ENCODE results near the gene ARHGAP9. TPM values are rescaled to one million over a fixed set of nuclear protein-coding genes. Genes with fewer than 3 reads are reported as not detected.
A peak's percentile ranks its signal among the peaks of the same experiment; 100 is the strongest.

Gene ARHGAP9
- total RNA-seq (2014; rRNA removed; shearing (Covaris generic)) = 5.7 and 9.3 TPM in 2 replicates

DNA sequence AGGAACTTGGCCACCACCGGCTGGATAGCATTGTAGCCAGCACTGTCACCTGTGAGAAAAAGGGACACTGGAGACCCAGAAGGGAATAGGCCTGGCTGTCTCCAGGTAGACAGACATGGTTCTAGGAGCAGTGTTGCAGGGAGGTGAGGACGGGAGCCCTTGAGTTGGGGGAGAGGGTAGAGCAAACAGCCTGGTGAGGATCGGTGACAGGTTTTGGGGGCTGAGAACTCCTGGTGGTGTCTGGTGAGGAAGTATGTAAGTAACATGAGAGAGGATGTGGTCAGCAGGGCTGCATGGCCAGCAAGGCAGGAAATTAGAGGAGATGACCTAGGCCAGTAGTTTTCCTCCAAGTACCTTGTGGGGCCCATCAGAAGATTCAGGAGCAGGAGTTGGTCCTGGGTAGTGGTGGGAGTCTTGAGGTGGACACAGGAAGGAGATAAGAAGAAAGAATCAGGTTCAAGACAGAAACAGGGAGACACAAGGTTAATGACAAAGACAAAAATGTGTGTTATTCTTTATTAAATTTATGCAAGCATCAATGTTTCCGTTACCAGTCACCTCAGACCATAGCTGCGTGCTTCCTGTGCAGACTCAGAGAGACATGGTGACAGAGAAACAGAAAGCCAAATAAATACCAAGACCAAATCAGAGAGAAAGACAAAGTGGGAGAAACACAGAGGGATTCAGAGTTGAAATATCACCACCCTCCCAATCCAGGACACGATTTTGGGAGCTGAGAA lies at the start of gene ARHGAP9:
Gene ARHGAP9 (minus strand): TSS at position 491 of the 740 bp plus-strand sequence. CDS start 460 bp downstream, at position 31.
- Histone ChIP-seq H3K9me3 (replicated peaks) (no peaks in the 10 kb centered on the region), H3K27me3 (no peaks in the 10 kb centered on the region), H3K4me1 (peaks cover 51% of the 10 kb centered on the region), H3K4me3 (no peak within 1 kb of the TSS), H3K27ac (no peak within 1 kb of the TSS), H3K36me3 (no peaks in the 10 kb centered on the region)
- DNase-seq = peak; percentile 83 to 84

DNA sequence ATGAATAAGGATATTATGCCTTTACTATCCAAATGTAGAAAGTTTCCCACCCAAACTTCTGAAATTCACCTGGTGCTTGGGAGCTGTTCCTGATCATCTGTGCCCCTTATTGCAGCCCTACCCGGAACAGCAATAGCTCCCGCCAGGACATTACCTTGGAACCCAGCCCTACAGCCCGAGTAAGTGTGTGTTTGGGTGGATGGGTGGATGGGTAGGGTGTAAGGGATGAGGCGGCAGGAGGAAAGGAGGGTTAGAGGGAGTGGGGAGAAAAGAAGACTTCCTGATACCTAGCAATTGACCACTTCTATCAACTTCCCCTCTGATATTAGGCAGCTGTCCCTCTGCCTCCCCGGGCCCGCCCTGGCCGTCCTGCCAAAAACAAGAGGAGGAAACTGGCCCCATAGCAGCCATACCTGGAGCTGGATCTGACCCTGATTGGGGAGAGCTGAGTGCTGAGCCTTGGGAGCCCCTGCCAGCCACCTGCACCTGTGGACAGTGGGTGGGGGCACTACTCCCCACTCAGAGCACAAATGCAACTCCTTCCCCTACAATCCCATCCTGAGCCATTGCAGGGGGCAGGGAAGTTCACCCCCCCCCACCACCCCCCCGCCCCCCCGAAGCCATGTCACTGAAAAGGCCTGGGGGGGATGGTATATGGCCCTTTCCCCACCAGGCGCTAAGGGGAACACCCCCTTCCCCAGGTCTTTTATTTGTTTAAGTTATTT lies 49.3 kb upstream of the ARHGAP9 start:
- Histone ChIP-seq H3K36me3 (peaks cover 59% of the 10 kb centered on the region), H3K4me3 (no peak overlapping the region), H3K27me3 (no peaks in the 10 kb centered on the region), H3K9me3 (replicated peaks) (no peaks in the 10 kb centered on the region), H3K4me1 (peaks cover 11% of the 10 kb centered on the region), H3K27ac (no peak overlapping the region)
- no peak for DNase-seq

DNA sequence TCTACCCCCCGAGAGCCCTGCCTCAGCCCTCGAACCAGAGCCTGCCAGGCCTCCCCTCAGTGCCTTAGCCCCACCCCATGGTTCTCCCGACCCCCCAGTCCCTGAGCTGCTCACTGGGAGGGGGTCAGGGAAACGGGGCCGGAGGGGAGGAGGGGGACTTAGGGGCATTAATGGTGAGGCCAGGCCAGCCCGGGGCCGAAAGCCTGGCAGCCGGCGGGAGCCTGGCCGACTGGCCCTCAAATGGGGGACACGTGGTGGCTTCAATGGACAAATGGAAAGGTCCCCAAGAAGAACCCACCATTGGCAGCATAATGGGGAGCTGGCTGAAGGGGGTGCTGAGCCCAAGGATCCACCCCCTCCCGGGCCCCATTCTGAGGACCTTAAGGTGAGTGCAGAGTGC lies 48.5 kb upstream of the ARHGAP9 start:
- Histone ChIP-seq H3K27ac (no peak overlapping the region), H3K36me3 (peaks cover 59% of the 10 kb centered on the region), H3K4me3 (no peak overlapping the region), H3K9me3 (replicated peaks) (no peaks in the 10 kb centered on the region), H3K27me3 (no peaks in the 10 kb centered on the region), H3K4me1 (peaks cover 18% of the 10 kb centered on the region)
- no peak for DNase-seq

DNA sequence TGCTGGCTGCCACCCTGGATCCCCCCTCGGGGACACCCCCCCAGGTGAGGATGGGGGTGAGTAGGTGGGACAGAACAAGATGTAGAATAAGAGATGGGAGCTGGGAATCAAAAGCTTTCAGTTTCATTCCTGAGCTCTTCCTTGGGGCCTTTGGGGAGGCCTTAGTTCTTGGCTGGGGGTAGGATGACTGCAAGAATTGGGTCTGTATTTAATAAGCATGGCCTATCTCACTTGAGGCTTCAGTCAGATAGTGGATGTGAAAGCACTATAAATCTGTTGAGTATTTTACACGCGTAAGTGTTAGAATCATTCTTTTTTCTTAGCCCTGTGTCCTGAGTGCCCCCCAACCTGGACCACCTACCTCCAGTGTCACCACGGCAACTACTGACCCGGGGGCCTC lies 47.5 kb upstream of the ARHGAP9 start:
- no peaks in the 10 kb centered on the region for H3K9me3 ChIP-seq (replicated peaks)
- peaks cover 18% of the 10 kb centered on the region for H3K4me1 ChIP-seq
- no peaks in the 10 kb centered on the region for H3K27me3 ChIP-seq
- no peak overlapping the region for H3K27ac ChIP-seq
- peaks cover 59% of the 10 kb centered on the region for H3K36me3 ChIP-seq
- DNase-seq = no peak
- H3K4me3 ChIP-seq = no peak overlapping the region

DNA sequence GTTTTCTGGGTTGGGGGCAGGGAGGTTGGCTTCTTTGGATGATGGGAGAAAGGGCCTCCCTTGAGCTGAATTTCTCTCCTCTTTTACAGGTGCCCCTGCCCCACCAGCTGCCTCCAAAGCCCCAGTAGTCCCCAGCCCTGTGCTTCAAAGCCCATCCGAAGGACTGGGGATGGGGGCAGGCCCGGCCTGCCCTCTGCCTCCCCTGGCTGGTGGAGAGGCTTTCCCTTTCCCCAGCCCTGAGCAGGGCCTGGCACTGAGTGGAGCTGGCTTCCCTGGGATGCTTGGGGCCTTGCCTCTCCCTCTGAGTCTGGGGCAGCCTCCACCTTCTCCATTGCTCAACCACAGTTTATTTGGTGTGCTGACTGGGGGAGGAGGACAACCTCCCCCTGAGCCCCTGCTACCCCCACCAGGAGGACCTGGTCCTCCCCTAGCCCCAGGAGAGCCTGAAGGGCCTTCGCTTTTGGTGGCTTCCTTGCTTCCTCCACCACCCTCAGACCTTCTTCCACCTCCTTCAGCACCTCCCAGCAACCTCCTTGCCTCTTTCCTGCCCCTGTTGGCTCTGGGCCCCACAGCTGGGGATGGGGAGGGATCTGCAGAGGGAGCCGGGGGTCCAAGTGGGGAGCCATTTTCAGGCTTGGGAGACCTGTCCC lies 46.9 kb upstream of the ARHGAP9 start:
- Histone ChIP-seq H3K27ac (no peak overlapping the region), H3K4me1 (peaks cover 24% of the 10 kb centered on the region), H3K27me3 (no peaks in the 10 kb centered on the region), H3K4me3 (no peak overlapping the region), H3K9me3 (replicated peaks) (no peaks in the 10 kb centered on the region), H3K36me3 (peaks cover 58% of the 10 kb centered on the region)
- no peak for DNase-seq

DNA sequence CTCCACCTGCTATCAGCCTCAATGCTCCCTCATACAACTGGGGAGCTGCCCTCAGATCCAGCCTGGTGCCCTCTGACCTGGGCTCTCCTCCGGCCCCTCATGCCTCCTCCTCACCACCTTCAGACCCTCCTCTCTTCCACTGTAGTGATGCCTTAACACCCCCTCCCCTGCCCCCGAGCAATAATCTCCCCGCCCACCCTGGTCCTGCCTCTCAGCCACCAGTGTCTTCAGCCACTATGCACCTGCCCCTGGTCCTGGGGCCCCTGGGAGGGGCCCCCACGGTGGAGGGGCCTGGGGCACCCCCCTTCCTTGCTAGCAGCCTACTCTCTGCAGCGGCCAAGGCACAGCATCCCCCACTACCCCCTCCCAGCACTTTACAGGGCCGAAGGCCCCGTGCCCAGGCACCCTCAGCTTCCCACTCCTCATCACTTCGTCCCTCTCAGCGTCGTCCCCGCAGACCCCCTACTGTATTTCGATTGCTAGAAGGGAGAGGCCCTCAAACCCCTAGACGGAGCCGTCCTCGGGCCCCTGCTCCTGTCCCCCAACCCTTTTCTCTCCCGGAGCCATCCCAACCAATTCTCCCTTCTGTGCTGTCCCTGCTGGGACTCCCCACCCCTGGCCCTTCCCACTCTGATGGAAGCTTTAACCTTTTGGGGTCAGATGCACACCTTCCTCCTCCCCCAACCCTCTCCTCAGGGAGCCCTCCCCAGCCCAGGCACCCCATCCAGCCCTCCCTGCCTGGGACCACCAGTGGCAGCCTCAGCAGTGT lies 46.1 kb upstream of the ARHGAP9 start:
- H3K36me3 ChIP-seq = peaks cover 52% of the 10 kb centered on the region
- H3K27ac ChIP-seq = no peak overlapping the region

DNA sequence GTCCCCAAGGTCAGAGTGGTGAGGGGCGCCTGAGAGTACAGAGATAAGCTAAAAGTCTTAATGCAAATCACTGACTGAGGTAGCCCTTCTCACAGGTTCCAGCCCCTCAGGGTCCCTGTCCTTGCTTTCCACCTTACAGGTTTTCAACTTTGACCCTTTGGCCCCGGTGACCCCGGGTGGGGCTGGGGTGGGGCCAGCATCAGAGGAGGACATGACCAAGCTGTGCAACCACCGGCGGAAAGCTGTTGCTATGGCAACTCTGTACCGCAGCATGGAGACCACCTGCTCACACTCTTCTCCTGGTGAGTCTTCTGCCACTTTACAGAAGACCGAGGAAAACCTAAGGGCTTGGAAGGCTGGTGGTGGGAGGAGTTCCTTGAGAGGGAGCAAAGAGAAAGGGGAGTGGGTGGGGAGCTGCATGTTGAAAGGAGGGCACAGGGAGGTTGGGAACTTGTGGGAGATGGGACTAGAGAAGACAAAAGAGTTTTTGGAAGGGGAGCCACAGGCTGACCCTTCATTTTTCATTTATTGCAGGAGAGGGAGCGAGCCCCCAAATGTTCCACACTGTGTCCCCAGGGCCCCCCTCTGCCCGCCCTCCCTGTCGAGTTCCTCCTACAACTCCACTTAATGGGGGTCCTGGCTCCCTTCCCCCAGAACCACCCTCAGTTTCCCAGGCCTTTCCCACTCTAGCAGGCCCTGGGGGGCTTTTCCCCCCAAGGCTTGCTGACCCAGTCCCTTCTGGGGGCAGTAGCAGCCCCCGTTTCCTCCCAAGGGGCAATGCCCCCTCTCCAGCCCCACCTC lies 45.3 kb upstream of the ARHGAP9 start:
- peaks cover 45% of the 10 kb centered on the region for H3K36me3 ChIP-seq
- no peak overlapping the region for H3K27ac ChIP-seq

More for the DNA sequence above, 46.1 kb upstream of the ARHGAP9 start:
- H3K4me1 ChIP-seq = peaks cover 32% of the 10 kb centered on the region
- H3K27me3 ChIP-seq = no peaks in the 10 kb centered on the region
- H3K9me3 ChIP-seq (replicated peaks) = no peaks in the 10 kb centered on the region
- DNase-seq = no peak
- H3K4me3 ChIP-seq = no peak overlapping the region

DNA sequence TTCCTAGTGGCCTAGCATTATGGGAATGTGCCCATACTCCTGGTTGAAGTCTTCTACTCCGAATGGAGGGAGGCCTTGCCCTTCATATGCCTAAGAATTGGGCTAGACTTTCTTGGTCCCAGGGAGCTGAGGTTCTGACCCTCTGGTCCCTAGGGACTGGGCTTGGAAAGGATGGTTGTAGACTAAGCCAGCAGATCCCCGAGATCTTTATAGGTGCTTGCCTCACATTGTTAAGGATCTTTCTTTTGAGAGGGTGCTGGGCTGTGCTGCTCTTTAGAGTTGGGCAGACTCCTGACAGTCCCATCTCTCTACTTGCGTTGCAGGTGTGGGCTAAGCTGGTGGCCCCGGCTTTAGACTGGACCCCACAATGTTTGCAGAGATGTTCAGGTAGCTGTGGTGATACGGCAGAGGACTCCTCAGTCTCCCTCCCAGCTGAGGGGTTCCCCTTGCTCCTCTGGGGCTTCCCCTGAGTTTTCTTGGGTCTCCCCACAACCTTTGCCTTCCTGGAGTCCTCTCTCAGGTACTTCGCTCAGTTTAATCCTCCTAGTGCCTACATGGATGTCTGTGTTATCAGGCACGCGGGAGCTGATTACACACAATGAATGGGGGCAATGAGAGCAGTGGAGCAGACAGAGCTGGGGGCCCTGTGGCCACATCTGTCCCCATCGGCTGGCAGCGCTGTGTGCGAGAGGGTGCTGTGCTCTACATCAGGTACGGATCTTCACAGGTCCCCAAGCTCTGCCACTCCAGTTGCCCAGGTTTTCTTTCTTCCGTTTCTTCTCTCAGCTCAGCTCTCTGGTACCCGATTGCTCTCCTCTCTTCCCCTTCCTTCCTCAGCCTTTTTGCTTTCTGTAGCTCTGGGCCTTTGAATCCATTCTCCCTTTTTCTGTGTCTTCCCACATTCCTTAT lies 44.3 kb upstream of the ARHGAP9 start:
- Histone ChIP-seq H3K36me3 (peaks cover 42% of the 10 kb centered on the region), H3K4me1 (peaks cover 36% of the 10 kb centered on the region), H3K9me3 (replicated peaks) (no peaks in the 10 kb centered on the region), H3K27me3 (no peaks in the 10 kb centered on the region), H3K27ac (no peak overlapping the region; the same call in 1 of the 2 replicates), H3K4me3 (peak overlapping the region; percentile 65)
- DNase-seq = peak in 1 of 2 experiments; percentile 54

More for the DNA sequence above, 45.3 kb upstream of the ARHGAP9 start:
- H3K27me3 ChIP-seq = no peaks in the 10 kb centered on the region
- H3K9me3 ChIP-seq (replicated peaks) = no peaks in the 10 kb centered on the region
- H3K4me3 ChIP-seq = no peak overlapping the region
- peak; percentile 94 to 96 for DNase-seq
- peaks cover 32% of the 10 kb centered on the region for H3K4me1 ChIP-seq

DNA sequence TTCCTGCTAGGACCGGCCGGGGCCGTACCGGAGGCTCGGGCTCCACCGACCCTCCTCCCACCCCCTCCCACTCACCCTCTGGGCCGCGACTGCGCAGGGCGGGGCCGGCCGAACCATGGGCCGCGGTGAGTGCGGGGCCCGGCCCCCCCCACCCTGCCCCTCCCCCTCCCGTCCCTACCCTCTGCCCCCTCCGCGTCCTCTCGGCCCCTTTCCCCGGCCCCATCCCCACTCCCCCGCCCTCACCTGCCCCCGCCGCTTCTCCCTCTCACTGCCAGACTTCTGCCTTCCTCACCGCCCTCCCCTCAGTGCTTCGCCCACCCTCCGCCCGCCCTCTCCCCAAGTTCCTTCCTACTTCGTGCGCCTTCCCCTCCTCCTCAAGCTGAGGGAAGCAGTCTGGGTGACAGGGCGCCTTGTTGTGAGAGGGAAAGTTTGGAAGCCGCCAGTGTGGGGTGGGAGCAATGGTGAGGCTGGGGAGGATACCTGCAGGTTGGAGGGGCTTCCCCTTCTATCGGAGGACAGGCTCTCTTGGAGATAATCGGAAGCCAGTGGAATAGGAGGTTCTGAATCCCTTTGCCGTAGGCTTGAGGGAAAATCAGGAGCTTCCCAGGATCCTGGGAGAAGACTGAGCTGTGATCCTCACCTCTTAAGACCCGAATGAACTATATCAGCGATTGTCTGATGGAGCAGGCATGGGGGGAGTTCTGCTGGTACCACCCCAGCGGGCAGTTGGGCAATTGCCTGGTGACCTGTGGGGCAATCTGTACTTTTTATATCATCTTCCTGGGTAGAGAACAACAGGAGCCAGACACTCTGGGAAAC lies 43.4 kb upstream of the ARHGAP9 start:
- Histone ChIP-seq H3K27me3 (no peaks in the 10 kb centered on the region), H3K36me3 (peaks cover 42% of the 10 kb centered on the region), H3K4me1 (peaks cover 43% of the 10 kb centered on the region), H3K27ac (peak overlapping the region; percentile 75; the same call in 1 of the 2 replicates), H3K9me3 (replicated peaks) (no peaks in the 10 kb centered on the region), H3K4me3 (peak overlapping the region; percentile 65)
- DNase-seq = peak; percentile 87 to 88

DNA sequence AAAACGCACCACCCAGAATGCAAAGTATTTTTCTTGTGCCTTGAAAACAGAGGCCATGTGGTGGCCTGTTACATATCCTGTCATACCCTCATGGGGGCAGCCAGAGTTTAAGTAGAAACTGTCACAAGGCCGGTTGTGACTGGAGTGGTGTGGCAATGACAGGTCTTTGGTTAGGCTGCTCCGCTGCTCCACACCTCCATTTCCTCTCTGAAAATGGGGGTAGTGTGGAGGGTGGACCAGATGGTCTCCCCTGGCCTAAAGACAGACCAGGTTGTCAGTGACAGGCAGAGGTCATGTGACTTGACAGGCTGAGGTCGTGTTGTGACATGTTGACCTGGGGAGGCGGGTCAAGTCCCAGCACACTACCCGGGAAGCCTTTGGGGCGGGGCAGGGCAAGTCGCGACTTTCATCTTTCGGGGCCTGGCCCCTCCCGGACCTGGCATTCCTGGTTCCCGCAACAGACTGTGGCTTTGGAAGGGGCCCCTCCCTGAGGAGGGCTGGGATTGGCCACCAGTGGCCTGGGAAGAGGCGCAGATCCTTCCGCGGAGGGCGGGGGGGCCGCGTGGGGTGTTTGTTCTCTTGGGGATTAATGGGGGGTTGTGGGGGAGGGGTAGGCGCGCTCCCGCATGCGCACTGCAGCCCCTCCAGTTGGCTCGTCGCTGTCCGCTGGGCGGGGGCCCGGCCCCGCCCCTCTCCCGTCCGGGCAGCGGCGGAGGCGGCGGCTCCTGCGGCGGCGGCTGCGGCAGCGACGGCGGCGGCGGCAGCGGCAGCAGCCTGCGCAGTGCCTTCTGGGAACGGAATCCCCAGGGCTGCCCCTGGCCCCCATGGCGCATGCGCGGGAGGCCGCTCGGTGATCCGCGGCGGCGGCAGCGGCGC lies 42.6 kb upstream of the ARHGAP9 start, which contains the start of gene MBD6:
Gene MBD6 (plus strand): TSS at position 814 of the 876 bp plus-strand sequence. CDS start 1,480 bp downstream, outside the sequence.
- peak within 1 kb of the TSS; percentile 65 for H3K4me3 ChIP-seq
- DNase-seq = peak; percentile 100
- H3K27me3 ChIP-seq = no peaks in the 10 kb centered on the region
- peaks cover 43% of the 10 kb centered on the region for H3K4me1 ChIP-seq
- peak within 1 kb of the TSS; percentile 75 for H3K27ac ChIP-seq
- H3K9me3 ChIP-seq (replicated peaks) = no peaks in the 10 kb centered on the region
- peaks cover 41% of the 10 kb centered on the region for H3K36me3 ChIP-seq

DNA sequence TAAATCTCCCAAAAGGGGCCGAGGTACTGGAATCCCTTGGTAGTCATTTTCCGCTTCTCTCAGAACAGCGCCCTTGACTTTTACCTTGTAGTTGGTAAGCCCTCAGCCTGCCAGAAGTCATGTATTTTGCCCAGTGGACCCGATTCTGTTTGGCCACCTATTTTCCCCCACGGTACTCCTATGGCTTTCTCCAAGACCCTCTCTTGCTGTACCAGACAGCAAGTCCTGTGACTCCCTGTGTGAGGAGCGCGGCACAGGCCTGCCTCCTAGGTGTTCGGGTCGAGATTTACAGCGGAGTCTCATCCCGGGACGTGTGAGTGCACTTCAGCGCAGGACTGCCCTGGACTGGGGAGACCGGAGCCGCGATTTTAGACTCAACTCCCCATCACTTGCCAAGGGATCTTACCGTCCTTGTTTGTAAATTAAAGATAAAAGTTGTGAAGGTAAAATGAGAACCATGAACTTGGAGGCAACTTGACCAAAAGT lies 41.9 kb upstream of the ARHGAP9 start:
- H3K27ac ChIP-seq = peak overlapping the region; percentile 75
- DNase-seq = peak; percentile 98 to 99
- H3K9me3 ChIP-seq (replicated peaks) = no peaks in the 10 kb centered on the region
- peaks cover 41% of the 10 kb centered on the region for H3K36me3 ChIP-seq
- peaks cover 43% of the 10 kb centered on the region for H3K4me1 ChIP-seq
- peak overlapping the region; percentile 65 for H3K4me3 ChIP-seq
- H3K27me3 ChIP-seq = no peaks in the 10 kb centered on the region

Measured in SJCRH30 (cell line).